ENCODE data around the gene APLN.
A peak's percentile ranks its signal among the peaks of the same experiment; 100 is the strongest.

APLN gene

GRCh38 chrX:129637217-129638109 is 17.3 kb downstream of the APLN start:
- H3K4me3 ChIP-seq (ENCODE audit: control insufficient read depth, low read depth, low read length), result no peak overlapping the region
- DNase-seq (ENCODE audit: low read depth), result peak; percentile 73
- TF ChIP-seq, protein P1, sequence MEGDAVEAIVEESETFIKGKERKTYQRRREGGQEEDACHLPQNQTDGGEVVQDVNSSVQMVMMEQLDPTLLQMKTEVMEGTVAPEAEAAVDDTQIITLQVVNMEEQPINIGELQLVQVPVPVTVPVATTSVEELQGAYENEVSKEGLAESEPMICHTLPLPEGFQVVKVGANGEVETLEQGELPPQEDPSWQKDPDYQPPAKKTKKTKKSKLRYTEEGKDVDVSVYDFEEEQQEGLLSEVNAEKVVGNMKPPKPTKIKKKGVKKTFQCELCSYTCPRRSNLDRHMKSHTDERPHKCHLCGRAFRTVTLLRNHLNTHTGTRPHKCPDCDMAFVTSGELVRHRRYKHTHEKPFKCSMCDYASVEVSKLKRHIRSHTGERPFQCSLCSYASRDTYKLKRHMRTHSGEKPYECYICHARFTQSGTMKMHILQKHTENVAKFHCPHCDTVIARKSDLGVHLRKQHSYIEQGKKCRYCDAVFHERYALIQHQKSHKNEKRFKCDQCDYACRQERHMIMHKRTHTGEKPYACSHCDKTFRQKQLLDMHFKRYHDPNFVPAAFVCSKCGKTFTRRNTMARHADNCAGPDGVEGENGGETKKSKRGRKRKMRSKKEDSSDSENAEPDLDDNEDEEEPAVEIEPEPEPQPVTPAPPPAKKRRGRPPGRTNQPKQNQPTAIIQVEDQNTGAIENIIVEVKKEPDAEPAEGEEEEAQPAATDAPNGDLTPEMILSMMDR (conservative IDR thresholded peaks at IDR 0.05; ENCODE audit: control insufficient read depth, insufficient read depth, low read depth, low read length), result peak; percentile 89

DNA sequence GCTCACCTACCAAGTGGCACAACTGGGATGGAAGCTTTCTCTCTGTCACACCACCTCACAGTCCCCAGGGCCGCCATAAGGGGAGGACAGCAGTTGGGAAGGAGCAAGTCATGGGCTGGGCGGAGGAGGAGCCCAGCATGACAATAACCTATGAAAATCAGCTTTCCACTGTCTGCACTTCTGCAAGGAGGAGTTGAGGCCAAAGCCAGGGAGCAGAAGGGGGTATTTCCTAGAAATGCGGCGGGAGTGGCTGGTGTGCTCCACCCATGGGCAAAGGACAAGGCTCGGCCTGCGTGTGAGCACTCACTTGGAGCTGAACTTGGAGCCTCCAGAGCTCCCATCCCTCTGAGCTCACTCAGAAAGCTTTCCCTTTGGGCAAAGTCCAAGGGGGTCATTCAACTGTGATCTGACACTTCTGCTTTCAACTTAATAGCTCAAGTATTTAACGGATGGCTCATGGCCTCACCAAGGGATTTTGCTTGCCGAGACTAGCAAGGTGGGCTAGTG is 18.5 kb downstream of the APLN start:
- H3K4me3 ChIP-seq (ENCODE audit: control insufficient read depth, low read depth, low read length), result no peak overlapping the region
- TF ChIP-seq, protein P1 (conservative IDR thresholded peaks at IDR 0.05; ENCODE audit: control insufficient read depth, insufficient read depth, low read depth, low read length), result no peak
- DNase-seq (ENCODE audit: low read depth), result no peak

GRCh38 chrX:129634541-129634940 is 20.2 kb downstream of the APLN start:
- no peak overlapping the region for H3K4me3 ChIP-seq (ENCODE audit: control insufficient read depth, low read depth, low read length)
- TF ChIP-seq, protein P1 (conservative IDR thresholded peaks at IDR 0.05; ENCODE audit: control insufficient read depth, insufficient read depth, low read depth, low read length), result no peak
- DNase-seq (ENCODE audit: low read depth), result no peak

DNA sequence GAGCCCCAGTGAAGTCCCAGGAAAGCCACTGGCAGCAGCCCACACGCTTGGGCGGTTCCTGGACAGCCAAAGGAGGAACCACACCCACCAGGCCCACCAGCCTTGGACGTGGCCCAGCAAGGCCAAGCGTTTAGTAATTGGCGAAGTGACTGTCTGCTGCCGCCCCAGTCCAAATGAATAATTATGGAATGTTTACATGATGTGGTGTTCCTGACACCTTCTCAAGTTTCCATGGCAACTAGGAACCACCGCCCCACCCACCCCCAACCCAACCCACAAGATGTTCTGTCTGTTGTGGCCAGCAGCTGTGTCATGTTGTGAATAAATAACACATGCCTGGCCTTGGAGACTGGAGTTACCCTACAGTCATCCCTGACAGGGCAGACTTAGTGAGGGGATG is 22.3 kb downstream of the APLN start:
- TF ChIP-seq, protein P1 (conservative IDR thresholded peaks at IDR 0.05; ENCODE audit: control insufficient read depth, insufficient read depth, low read depth, low read length), result no peak
- H3K4me3 ChIP-seq (ENCODE audit: control insufficient read depth, low read depth, low read length), result no peak overlapping the region
- peak; percentile 47 for DNase-seq (ENCODE audit: low read depth)

DNA sequence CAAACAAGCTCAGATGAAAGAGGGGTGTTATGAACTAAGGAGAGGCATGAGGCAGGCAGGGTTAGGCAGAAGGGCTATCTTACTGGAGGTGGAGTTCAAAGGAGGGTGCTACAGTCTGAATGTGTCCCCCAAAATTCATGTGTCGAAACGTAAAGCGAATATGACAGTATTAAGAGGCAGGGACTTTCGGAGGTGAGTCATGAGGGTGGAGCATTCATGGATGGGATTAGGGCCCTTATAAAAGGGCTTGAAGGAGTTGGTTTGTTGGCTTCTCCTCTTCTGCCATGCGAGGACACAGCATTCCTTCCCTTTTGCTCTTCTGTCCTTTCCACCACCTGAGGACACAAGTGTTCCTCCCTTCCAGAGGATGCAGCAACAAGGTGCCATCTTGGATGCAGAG is 22.9 kb downstream of the APLN start:
- no peak for DNase-seq (ENCODE audit: low read depth)
- TF ChIP-seq, protein P1 (conservative IDR thresholded peaks at IDR 0.05; ENCODE audit: control insufficient read depth, insufficient read depth, low read depth, low read length), result no peak
- no peak overlapping the region for H3K4me3 ChIP-seq (ENCODE audit: control insufficient read depth, low read depth, low read length)

- TF ChIP-seq, protein P1 (conservative IDR thresholded peaks at IDR 0.05; ENCODE audit: control insufficient read depth, insufficient read depth, low read depth, low read length), result no peak
- DNase-seq (ENCODE audit: low read depth), result no peak
- no peak overlapping the region for H3K4me3 ChIP-seq (ENCODE audit: control insufficient read depth, low read depth, low read length)
Measured at GRCh38 chrX:129629837-129630236, 24.9 kb downstream of the APLN start.
